Measurements from ENCODE around the gene TSLP. TPM values are rescaled to one million over a fixed set of nuclear protein-coding genes. Genes with fewer than 3 reads are reported as not detected.
A peak's percentile ranks its signal among the peaks of the same experiment; 100 is the strongest.

Gene TSLP
- total RNA-seq, 2 experiments from 2014 or later: 0.65 to 1.0 TPM

- intact Hi-C loops (cut with micrococcal nuclease): no loop called here
- peaks cover 47% of the 10 kb centered on the region for H3K36me3 Mint-ChIP-seq (ENCODE audit: low read depth)
- POLR2A ChIA-PET: interaction anchor here (0.6 to 1.3 kb wide), 2 partner anchors 22 to 383 kb away, joined by 3 to 4 read pairs; partner anchors contain the start of gene WDR36
- H3K4me3 Mint-ChIP-seq: no peak overlapping the region
- H3K27ac Mint-ChIP-seq: peak overlapping the region; percentile 19
- H3K9me3 Mint-ChIP-seq: no peaks in the 10 kb centered on the region
- TF ChIP-seq CTCF (IDR thresholded peaks at IDR 0.05): no peak
- CTCF ChIA-PET: no interaction called here
- DNase-seq: no peak
- H3K4me1 Mint-ChIP-seq (ENCODE audit: low read depth): peaks cover 26% of the 10 kb centered on the region
- ATAC-seq: no peak
- no peaks in the 10 kb centered on the region for H3K27me3 Mint-ChIP-seq
These were observed 42.2 kb downstream of the TSLP start for GRCh38 chr5:111113678-111114077.

GRCh38 chr5:111115229-111115628, 43.7 kb downstream of the TSLP start:
- CTCF ChIA-PET: interaction anchor here (1.1 kb wide), 1 partner anchor 164 kb away, joined by 4 read pairs; no protein-coding TSS in a partner anchor
- TF ChIP-seq CTCF (IDR thresholded peaks at IDR 0.05): no peak
- Mint-ChIP-seq H3K27ac (no peak overlapping the region), H3K4me1 (ENCODE audit: low read depth) (peaks cover 37% of the 10 kb centered on the region), H3K27me3 (no peaks in the 10 kb centered on the region), H3K9me3 (no peaks in the 10 kb centered on the region), H3K4me3 (no peak overlapping the region), H3K36me3 (ENCODE audit: low read depth) (peaks cover 51% of the 10 kb centered on the region)
- POLR2A ChIA-PET: interaction anchor here (1.3 kb wide), 1 partner anchor 23 kb away, joined by 4 read pairs; the partner anchor contains the start of gene WDR36
- DNase-seq: no peak
- intact Hi-C loops (cut with micrococcal nuclease): no loop called here
- ATAC-seq: no peak

- Mint-ChIP-seq H3K27ac (no peak overlapping the region), H3K4me3 (no peak overlapping the region), H3K4me1 (ENCODE audit: low read depth) (peaks cover 43% of the 10 kb centered on the region), H3K36me3 (ENCODE audit: low read depth) (peaks cover 53% of the 10 kb centered on the region), H3K27me3 (no peaks in the 10 kb centered on the region), H3K9me3 (no peaks in the 10 kb centered on the region)
- POLR2A ChIA-PET: no interaction called here
- no peak for TF ChIP-seq CTCF (IDR thresholded peaks at IDR 0.05)
- ATAC-seq: no peak
- DNase-seq: no peak
- intact Hi-C loops (cut with micrococcal nuclease): no loop called here
- CTCF ChIA-PET: no interaction called here
These were observed 45.0 kb downstream of the TSLP start for GRCh38 chr5:111116550-111116949.

GRCh38 chr5:111117136-111117535, 45.6 kb downstream of the TSLP start:
- Mint-ChIP-seq H3K4me1 (ENCODE audit: low read depth) (peaks cover 48% of the 10 kb centered on the region), H3K36me3 (ENCODE audit: low read depth) (peaks cover 55% of the 10 kb centered on the region), H3K9me3 (no peaks in the 10 kb centered on the region), H3K4me3 (no peak overlapping the region), H3K27ac (no peak overlapping the region), H3K27me3 (no peaks in the 10 kb centered on the region)
- ATAC-seq: no peak
- no peak for TF ChIP-seq CTCF (IDR thresholded peaks at IDR 0.05)
- ChIA-PET CTCF (no interaction called here), POLR2A (no interaction called here)
- intact Hi-C loops (cut with micrococcal nuclease): no loop called here
- DNase-seq: no peak

GRCh38 chr5:111119221-111119620, 47.7 kb downstream of the TSLP start:
- Mint-ChIP-seq H3K27me3 (no peaks in the 10 kb centered on the region), H3K9me3 (no peaks in the 10 kb centered on the region), H3K27ac (peak overlapping the region; percentile 30), H3K4me1 (ENCODE audit: low read depth) (peaks cover 45% of the 10 kb centered on the region), H3K4me3 (no peak overlapping the region), H3K36me3 (ENCODE audit: low read depth) (peaks cover 52% of the 10 kb centered on the region)
- no peak for ATAC-seq
- ChIA-PET POLR2A (no interaction called here), CTCF (no interaction called here)
- intact Hi-C loops (cut with micrococcal nuclease): no loop called here
- DNase-seq: no peak
- TF ChIP-seq CTCF (IDR thresholded peaks at IDR 0.05): no peak

Data from activated CD8-positive, alpha-beta T cell treated with anti-CD3 and anti-CD28 coated beads for 36 hours (primary cell).